ENCODE measurements around the gene TREML1. TPM values are rescaled to one million over a fixed set of nuclear protein-coding genes. Genes with fewer than 3 reads are reported as not detected.

TREML1 gene
- total and polyA plus RNA-seq, 2 of the 4 experiments (the other 2 are of a cell fraction), result not detected

GRCh38 chr6:41170547-41171160 lies 16.5 kb upstream of the TREML1 start:
- no peak overlapping the region for H2BK15ac ChIP-seq (ENCODE audit: low read depth, low read length)
- H3K9me1 ChIP-seq (ENCODE audit: insufficient read depth, low read length), result no peaks in the 10 kb centered on the region; the same call in 1 of the 2 replicates
- no peak overlapping the region for H3K27ac ChIP-seq (ENCODE audit: insufficient read depth, low read length)
- H3K56ac ChIP-seq (ENCODE audit: extremely low read depth, insufficient read depth, low read length), result no peak overlapping the region
- no peak overlapping the region for H3K9ac ChIP-seq (ENCODE audit: low read depth, low read length)
- no peak overlapping the region for H3K14ac ChIP-seq (replicated peaks; ENCODE audit: low read depth, low read length)
- H2BK120ac ChIP-seq (ENCODE audit: low read depth, low read length), result no peak overlapping the region
- ChIA-PET CTCF (interaction anchor here (1.2 kb wide), 1 partner anchor 20 kb away, joined by 3 read pairs; no protein-coding TSS in a partner anchor), POLR2A (ENCODE audit: unreplicated experiment) (no interaction called here)
- H3K4me3 ChIP-seq (ENCODE audit: insufficient read depth, low read depth, low read length), result no peak overlapping the region
- H2BK20ac ChIP-seq (ENCODE audit: low read depth, low read length), result no peak overlapping the region
- dilution Hi-C loops (cut with HindIII; ENCODE audit: low sequenced_read_pairs, unreplicated experiment), result no loop called here
- H4K91ac ChIP-seq (ENCODE audit: insufficient read depth, low read depth, low read length), result no peak overlapping the region
- no peak overlapping the region for H2AK5ac ChIP-seq (ENCODE audit: low read depth, low read length)
- 0% methylated on average over 1 of the region's 4 CpGs; no CpG with 5 or more reads in 1 of the 2 experiments for WGBS, 2 experiments (ENCODE audit: extremely low coverage in 2 of 2, insufficient read length in 1 of 2)
- in situ Hi-C loops (cut with MboI; ENCODE audit: low sequenced_read_pairs), result no loop called here
- no peaks in the 10 kb centered on the region for H3K36me3 ChIP-seq (ENCODE audit: control insufficient read depth, insufficient read depth, low read length)
- H3K18ac ChIP-seq (ENCODE audit: low read depth, low read length), result no peak overlapping the region
- H4K20me1 ChIP-seq (ENCODE audit: insufficient read depth, low read length), result no peaks in the 10 kb centered on the region
- no peak overlapping the region for H3K23ac ChIP-seq (ENCODE audit: low read depth, low read length)
- H4K5ac ChIP-seq (ENCODE audit: low read depth, low read length), result no peak overlapping the region
- BruUV-seq (replicated peaks), result no TSS peak
- H3K4me2 ChIP-seq (ENCODE audit: low read depth, low read length), result no peak overlapping the region
- DNase-seq, result no peak
- H4K8ac ChIP-seq (ENCODE audit: low read depth in 2 of 2, low read length in 2 of 2), result no peak overlapping the region
- H2BK5ac ChIP-seq (ENCODE audit: low read depth, low read length, poor library complexity, severe bottlenecking), result no peak overlapping the region
- H2AFZ ChIP-seq (replicated peaks; ENCODE audit: low read length, poor library complexity), result no peak overlapping the region
- no peak overlapping the region for H3K4ac ChIP-seq (ENCODE audit: low read depth, low read length)
- intact Hi-C loops (cut with micrococcal nuclease), result no loop called here
- no peaks in the 10 kb centered on the region for H3K9me3 ChIP-seq (ENCODE audit: control insufficient read depth, insufficient read depth, low read length)
- TF ChIP-seq BHLHE40 (IDR thresholded peaks at IDR 0.05; ENCODE audit: low read depth, low read length) (no peak), RFX5 (IDR thresholded peaks at IDR 0.05; ENCODE audit: low read depth, low read length) (no peak), CHD1 (IDR thresholded peaks at IDR 0.05; ENCODE audit: low read depth, low read length) (no peak), MXI1 (IDR thresholded peaks at IDR 0.05; ENCODE audit: borderline replicate concordance, low read depth, low read length) (no peak), POLR2A (IDR thresholded peaks at IDR 0.05; ENCODE audit: low read depth, low read length) (no peak), CEBPB (IDR thresholded peaks at IDR 0.05; ENCODE audit: low read depth, low read length) (no peak), MAZ (IDR thresholded peaks at IDR 0.05; ENCODE audit: borderline replicate concordance, low read depth, low read length) (no peak), USF2 (IDR thresholded peaks at IDR 0.05; ENCODE audit: low read depth, low read length) (no peak), SMC3 (IDR thresholded peaks at IDR 0.05; ENCODE audit: low read depth, low read length) (no peak), RCOR1 (IDR thresholded peaks at IDR 0.05; ENCODE audit: insufficient replicate concordance, low read length) (no peak), ELK1 (IDR thresholded peaks at IDR 0.05; ENCODE audit: borderline replicate concordance, low read depth, low read length) (no peak), NFE2L2 (IDR thresholded peaks at IDR 0.05; ENCODE audit: low read depth, low read length) (no peak), MAFK (IDR thresholded peaks at IDR 0.05; ENCODE audit: low read depth, low read length) (no peak), RAD21 (IDR thresholded peaks at IDR 0.05; ENCODE audit: low read length) (no peak), FOS (IDR thresholded peaks at IDR 0.05; ENCODE audit: low read depth, low read length) (no peak), CTCF (conservative IDR thresholded peaks at IDR 0.05; ENCODE audit: low read depth, low read length) (no peak)
- no peaks in the 10 kb centered on the region for H3K4me1 ChIP-seq (ENCODE audit: control insufficient read depth, insufficient read depth, low read length)
- H3K79me1 ChIP-seq (ENCODE audit: low read depth in 1 of 2, low read length in 2 of 2), result no peaks in the 10 kb centered on the region
- no peak for ATAC-seq (ENCODE audit: low read depth)
- H2AK9ac ChIP-seq (replicated peaks; ENCODE audit: low read depth, low read length, poor library complexity), result no peak overlapping the region
- no peaks in the 10 kb centered on the region for H3K27me3 ChIP-seq (ENCODE audit: control insufficient read depth, insufficient read depth, low read length)

Measured in IMR-90 (cell line).